Kidney (tissue), 22 donors: ENCODE results near the gene ST3GAL5. TPM values are rescaled to one million over a fixed set of nuclear protein-coding genes. Genes with fewer than 3 reads are reported as not detected.

Source experiments
- DNase-seq, 5 donors: peaks; one replicate each; pipeline ENCODE4 v3.0.0-alpha.2; 2013 to 2020
- FAIRE-seq: peaks from 2 replicates; lab custom pipeline; 2012; peaks lifted over from hg19 to GRCh38; lab: Jason Lieb, UNC
- H3K27ac ChIP-seq, 2 donors: one replicate each; pipeline ENCODE4 v1.7.0; 2013; ENCODE audit warnings: low read depth in 2 of 2, low read length in 2 of 2, inconsistent platforms in 1 of 2
- H3K27me3 ChIP-seq: one replicate; pipeline ENCODE4 v1.7.1; 2013; ENCODE audit warnings: low read length, inconsistent platforms; ENCODE audit not compliant: control insufficient read depth, insufficient read depth
- H3K36me3 ChIP-seq, 3 donors: one replicate each; pipeline versions ENCODE4 v1.7.0 to v1.7.1; 2013; ENCODE audit warnings: low read length in 3 of 3, control low read depth in 1 of 3, inconsistent platforms in 1 of 3; ENCODE audit not compliant: insufficient read depth in 3 of 3, control insufficient read depth in 2 of 3
- H3K4me1 ChIP-seq, 3 donors: one replicate each; pipeline versions ENCODE4 v1.7.0 to v1.7.1; 2013; ENCODE audit warnings: low read length in 3 of 3, inconsistent platforms in 1 of 3, low read depth in 1 of 3; ENCODE audit not compliant: control insufficient read depth in 2 of 3, insufficient read depth in 2 of 3
- H3K4me3 ChIP-seq, 3 donors: one replicate each; pipeline versions ENCODE4 v1.7.0 to v1.8.1; 2013; ENCODE audit warnings: low read length in 3 of 3, control low read depth in 1 of 3, inconsistent platforms in 1 of 3
- H3K9ac ChIP-seq, 3 donors: one replicate each; pipeline versions ENCODE4 v1.7.0 to v1.7.1; 2013; ENCODE audit warnings: low read length in 3 of 3, control low read depth in 1 of 3, inconsistent platforms in 1 of 3
- H3K9me3 ChIP-seq, 3 donors: one replicate each; pipeline versions ENCODE4 v1.7.0 to v1.7.1; 2013; ENCODE audit warnings: low read length in 3 of 3, control low read depth in 1 of 3, inconsistent platforms in 1 of 3; ENCODE audit not compliant: control insufficient read depth in 2 of 3, insufficient read depth in 1 of 3
- CTCF ChIP-seq: IDR thresholded peaks from 3 replicates; pipeline ENCODE4 v1.5.1; 2012; ENCODE audit warnings: mild to moderate bottlenecking, moderate library complexity, borderline replicate concordance; ENCODE audit not compliant: insufficient read depth; ENCODE audit errors: extremely low read depth
- intact Hi-C: fragments of 100-400 bp; cut with DNase I; formaldehyde crosslinking; loops from one replicate; pipeline ENCODE4 v1.11.1; 2022
- long read RNA-seq, 10 donors: library from polyadenylated mRNA in 1 of 10; unstranded in 1 of 10; transcript quantifications; one replicate each; pipeline ENCODE4 v2.0.0 and lab custom pipeline, GENCODE V29; 2021 to 2026
- polyA plus RNA-seq: library from polyadenylated mRNA; stranded (reverse); fragments of 350-450 nt; fragmentation: Illumina TruSeq; extraction: RNeasy Lipid Tissue Mini Kit (QIAGEN cat#74804); gene quantifications from one replicate; pipeline ENCODE4 v1.2.3, GENCODE V29; 2014; ENCODE audit warnings: low read depth, low replicate concordance; ENCODE audit not compliant: insufficient read depth
- total RNA-seq: library from RNA; stranded (reverse); fragmentation: NEBNext Ultra II Directional; extraction: Animal tissue kit (Norgen Biotek cat#: 25700); gene quantifications from one replicate; pipeline ENCODE4 v1.2.1, GENCODE V29; 2021
- donor health status: control.
- donor health status: control.
- donor health status: control.
- donor health status: control.
- donor health status: control.
- donor health status: DM: yes; HTN: yes; CAD: no.
- donor health status: Normal renal cell carcinoma (clear cell type).

ST3GAL5 gene
- total RNA-seq (14.6 TPM), polyA plus RNA-seq (7.0 TPM)
- long read RNA-seq, donor 1, full-length matches to known transcripts: 2 of 2 reads
- long read RNA-seq, donor 1, partial matches to known transcripts: 0 of 2 reads
- long read RNA-seq, donor 1, other reads (novel, unspliced or antisense): 0 of 2 reads
- long read RNA-seq, donor 2: 0 reads
- long read RNA-seq, donor 3, full-length matches to known transcripts: 1 of 1 reads
- long read RNA-seq, donor 3, partial matches to known transcripts: 0 of 1 reads
- long read RNA-seq, donor 3, other reads (novel, unspliced or antisense): 0 of 1 reads
- long read RNA-seq, donor 4: 0 reads
- long read RNA-seq, donor 5: 0 reads
- long read RNA-seq, donor 6: 0 reads
- long read RNA-seq, donor 7, full-length matches to known transcripts: 8 of 11 reads
- long read RNA-seq, donor 7, partial matches to known transcripts: 2 of 11 reads
- long read RNA-seq, donor 7, other reads (novel, unspliced or antisense): 1 of 11 reads
- long read RNA-seq, donor 8, full-length matches to known transcripts: 4 of 4 reads
- long read RNA-seq, donor 8, partial matches to known transcripts: 0 of 4 reads
- long read RNA-seq, donor 8, other reads (novel, unspliced or antisense): 0 of 4 reads
- long read RNA-seq, donor 9, full-length matches to known transcripts: 3 of 3 reads
- long read RNA-seq, donor 9, partial matches to known transcripts: 0 of 3 reads
- long read RNA-seq, donor 9, other reads (novel, unspliced or antisense): 0 of 3 reads
- long read RNA-seq, donor 10, full-length matches to known transcripts: 2 of 2 reads
- long read RNA-seq, donor 10, partial matches to known transcripts: 0 of 2 reads
- long read RNA-seq, donor 10, other reads (novel, unspliced or antisense): 0 of 2 reads

GRCh38 chr2:85888684-85889626, at the start of gene ST3GAL5:
ST3GAL5 (minus strand) TSS chr2:85888990; CDS start chr2:85888905, 85 bp downstream.
- peak within 1 kb of the TSS; percentile 40 to 62 for H3K27ac ChIP-seq
- H3K4me1 ChIP-seq: peaks cover 4 to 20% (median 8%) of the 10 kb centered on the region in 3 donors
- intact Hi-C loops: no loop called here
- H3K36me3 ChIP-seq: no peaks in the 10 kb centered on the region
- TF ChIP-seq CTCF: peak; percentile 61
- FAIRE-seq (no peak), DNase-seq (peak; percentile 89 to 97 (median 93))
- no peaks in the 10 kb centered on the region for H3K27me3 ChIP-seq
- H3K9me3 ChIP-seq: no peaks in the 10 kb centered on the region
- peak within 1 kb of the TSS; percentile 62 to 95 (median 86) for H3K4me3 ChIP-seq
- H3K9ac ChIP-seq: peak within 1 kb of the TSS; percentile 64 to 87 (median 79)

DNA sequence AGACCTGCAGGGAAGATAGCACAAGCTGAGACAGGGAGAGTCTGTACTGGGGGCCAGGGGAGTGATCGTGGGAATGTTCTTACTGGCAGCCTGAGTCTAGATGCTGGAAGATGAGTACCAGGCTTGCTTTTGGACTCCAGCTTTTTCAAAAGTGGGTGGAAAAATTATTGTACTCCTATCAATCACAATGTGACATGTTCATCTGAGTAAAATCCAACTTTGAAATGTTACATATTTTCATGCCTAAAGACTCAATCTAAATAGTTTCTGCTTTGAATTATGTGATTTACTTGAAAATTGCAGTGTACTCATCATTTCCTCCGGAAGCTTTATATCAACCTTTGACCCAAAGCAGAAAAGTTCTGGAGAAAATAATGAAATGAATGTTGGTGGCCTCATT, 49.7 kb upstream of the ST3GAL5 start:
- Histone ChIP-seq H3K27me3 (no peaks in the 10 kb centered on the region), H3K9ac (no peak overlapping the region), H3K27ac (no peak overlapping the region), H3K4me1 (no peaks in the 10 kb centered on the region), H3K9me3 (peaks cover 0 to 4% (median 0%) of the 10 kb centered on the region in 3 donors), H3K4me3 (no peak overlapping the region), H3K36me3 (no peaks in the 10 kb centered on the region)
- FAIRE-seq (no peak), DNase-seq (no peak)
- intact Hi-C loops: no loop called here
- no peak for TF ChIP-seq CTCF

- Histone ChIP-seq H3K4me1 (no peaks in the 10 kb centered on the region), H3K4me3 (no peak overlapping the region), H3K27me3 (no peaks in the 10 kb centered on the region), H3K9me3 (no peaks in the 10 kb centered on the region), H3K36me3 (no peaks in the 10 kb centered on the region), H3K9ac (no peak overlapping the region), H3K27ac (no peak overlapping the region)
- no peak for FAIRE-seq
- no peak for TF ChIP-seq CTCF
- intact Hi-C loops: no loop called here
- DNase-seq: no peak
These were observed 48.3 kb upstream of the ST3GAL5 start for GRCh38 chr2:85937069-85937439.
